Loucy (cell line): Measurements from ENCODE around the gene TXNDC5.

Experiments used
- H2AFZ ChIP-seq: fragments of 200-600 bp; sonication (generic); 2 replicates; pipeline ENCODE4 v1.6.0; 2016; ENCODE audit warnings: antibody characterized with exemption, mild to moderate bottlenecking, low read length, moderate library complexity
- H3F3A ChIP-seq: fragments of 200-600 bp; 2 replicates; pipeline ENCODE4 v1.6.0; 2016; ENCODE audit warnings: antibody characterized with exemption, low read depth, mild to moderate bottlenecking
- H3K27me3 ChIP-seq: fragments of 200-600 bp; sonication (generic); 2 replicates; pipeline ENCODE4 v1.6.1; 2014; ENCODE audit warnings: low read length, mild to moderate bottlenecking; ENCODE audit not compliant: insufficient read depth, poor library complexity, severe bottlenecking
- H3K36me3 ChIP-seq: fragments of 200-600 bp; sonication (generic); 2 replicates; pipeline ENCODE4 v1.6.1; 2016; ENCODE audit warnings: low read length; ENCODE audit not compliant: insufficient read depth
- H3K4me1 ChIP-seq: fragments of 200-600 bp; sonication (generic); 2 replicates; pipeline ENCODE4 v1.5.1; 2014; ENCODE audit warnings: low read length, mild to moderate bottlenecking; ENCODE audit not compliant: insufficient read depth, poor library complexity, severe bottlenecking
- H3K4me2 ChIP-seq: fragments of 200-600 bp; sonication (generic); 2 replicates; pipeline ENCODE4 v1.6.0; 2014; ENCODE audit warnings: antibody characterized with exemption, low read length, low read depth, mild to moderate bottlenecking; ENCODE audit not compliant: poor library complexity, severe bottlenecking
- H3K4me3 ChIP-seq: fragments of 200-600 bp; sonication (generic); 2 replicates; pipeline ENCODE4 v1.5.1; 2014; ENCODE audit warnings: low read length, mild to moderate bottlenecking, mixed read lengths; ENCODE audit not compliant: poor library complexity, severe bottlenecking
- H3K79me2 ChIP-seq: fragments of 200-600 bp; sonication (generic); 2 replicates; pipeline ENCODE4 v1.6.1; 2014; ENCODE audit warnings: low read length; ENCODE audit not compliant: insufficient read depth
- H3K9ac ChIP-seq: fragments of 200-600 bp; sonication (generic); 2 replicates; pipeline ENCODE4 v1.6.0; 2014; ENCODE audit warnings: mild to moderate bottlenecking, low read depth, low read length, moderate library complexity; ENCODE audit not compliant: poor library complexity, severe bottlenecking
- H3K9me2 ChIP-seq: fragments of 200-600 bp; sonication (generic); replicated peaks from 2 replicates; pipeline ENCODE4 v1.6.1; 2016; ENCODE audit warnings: low read depth, low read length, mixed read lengths
- H3K9me3 ChIP-seq: fragments of 200-600 bp; sonication (generic); 2 replicates; pipeline ENCODE4 v1.6.1; 2014; ENCODE audit warnings: mild to moderate bottlenecking, antibody characterized with exemption, low read length, low read depth; ENCODE audit not compliant: insufficient read depth
- H4K20me1 ChIP-seq: fragments of 200-600 bp; sonication (generic); 2 replicates; pipeline ENCODE4 v1.6.0; 2014; ENCODE audit warnings: antibody characterized with exemption, low read length, mild to moderate bottlenecking; ENCODE audit not compliant: insufficient read depth, poor library complexity, severe bottlenecking
- CTCF ChIP-seq: fragments of 200-600 bp; sonication (generic); conservative IDR thresholded peaks from 2 replicates; pipeline ENCODE4 v1.5.1; 2014; ENCODE audit warnings: mild to moderate bottlenecking, antibody characterized with exemption, low read length
- EZH2phosphoT487 ChIP-seq: fragments of 200-600 bp; IDR thresholded peaks from 2 replicates; pipeline ENCODE4 v1.6.1; 2018; ENCODE audit warnings: antibody characterized with exemption, mild to moderate bottlenecking, moderate library complexity, borderline replicate concordance

The TXNDC5 gene

GRCh38 chr6:7921046-7921445, 10.5 kb upstream of the TXNDC5 start:
- H3K79me2 ChIP-seq: no peaks in the 10 kb centered on the region
- H3K9ac ChIP-seq: no peak overlapping the region
- TF ChIP-seq CTCF (no peak), EZH2phosphoT487 (no peak)
- no peaks in the 10 kb centered on the region for H3K27me3 ChIP-seq
- H2AFZ ChIP-seq: no peak overlapping the region
- H4K20me1 ChIP-seq: no peaks in the 10 kb centered on the region
- H3K36me3 ChIP-seq: no peaks in the 10 kb centered on the region
- no peak overlapping the region for H3K4me2 ChIP-seq
- no peaks in the 10 kb centered on the region for H3F3A ChIP-seq
- no peaks in the 10 kb centered on the region for H3K9me3 ChIP-seq
- no peaks in the 10 kb centered on the region for H3K9me2 ChIP-seq
- no peak overlapping the region for H3K4me3 ChIP-seq
- no peaks in the 10 kb centered on the region for H3K4me1 ChIP-seq

DNA sequence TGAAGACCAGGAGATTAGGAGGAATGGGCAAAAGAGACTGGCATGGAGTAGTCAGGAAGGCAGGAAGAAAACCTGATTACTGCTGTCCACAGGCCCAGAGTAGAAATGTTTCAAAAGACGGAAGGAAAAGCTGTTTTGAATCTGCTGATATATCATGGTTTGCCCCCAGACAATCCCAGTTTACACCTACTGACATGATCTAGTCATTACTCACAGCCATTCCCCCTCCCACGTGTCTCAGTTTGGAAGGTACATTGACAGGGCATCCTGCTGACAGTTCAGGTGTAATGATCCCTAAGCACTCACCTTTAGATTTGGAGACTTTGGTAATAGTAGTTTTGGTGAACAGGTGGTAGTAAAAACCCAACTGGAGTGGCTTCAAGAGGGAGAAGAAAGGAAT, 9.8 kb upstream of the TXNDC5 start:
- no peaks in the 10 kb centered on the region for H3K27me3 ChIP-seq
- no peak overlapping the region for H3K9ac ChIP-seq
- no peaks in the 10 kb centered on the region for H3K36me3 ChIP-seq
- no peaks in the 10 kb centered on the region for H4K20me1 ChIP-seq
- H3K4me3 ChIP-seq: no peak overlapping the region
- H3K4me2 ChIP-seq: no peak overlapping the region
- H2AFZ ChIP-seq: no peak overlapping the region
- H3K4me1 ChIP-seq: peaks cover 2% of the 10 kb centered on the region
- no peaks in the 10 kb centered on the region for H3K79me2 ChIP-seq
- no peaks in the 10 kb centered on the region for H3K9me3 ChIP-seq
- H3K9me2 ChIP-seq: no peaks in the 10 kb centered on the region
- TF ChIP-seq CTCF: no peak
- no peak for TF ChIP-seq EZH2phosphoT487
- no peaks in the 10 kb centered on the region for H3F3A ChIP-seq

- Histone ChIP-seq H3K9me3 (no peaks in the 10 kb centered on the region), H4K20me1 (no peaks in the 10 kb centered on the region), H3K4me2 (no peak overlapping the region), H3K4me1 (peaks cover 7% of the 10 kb centered on the region), H3K36me3 (no peaks in the 10 kb centered on the region), H3K27me3 (no peaks in the 10 kb centered on the region), H2AFZ (no peak overlapping the region), H3F3A (no peaks in the 10 kb centered on the region), H3K79me2 (no peaks in the 10 kb centered on the region), H3K9ac (no peak overlapping the region), H3K4me3 (no peak overlapping the region), H3K9me2 (no peaks in the 10 kb centered on the region)
- no peak for TF ChIP-seq EZH2phosphoT487
- no peak for TF ChIP-seq CTCF
Measured at GRCh38 chr6:7919871-7920270, 9.3 kb upstream of the TXNDC5 start.
